Endometrium (tissue), 2 donors: Measurements from ENCODE around the gene RPS19BP1.

Experiments used
- FAIRE-seq: peaks from 2 replicates; lab custom pipeline; 2012; peaks lifted over from hg19 to GRCh38; lab: Jason Lieb, UNC
- donor health status: control.
- donor health status: control.

The RPS19BP1 gene, protein sequence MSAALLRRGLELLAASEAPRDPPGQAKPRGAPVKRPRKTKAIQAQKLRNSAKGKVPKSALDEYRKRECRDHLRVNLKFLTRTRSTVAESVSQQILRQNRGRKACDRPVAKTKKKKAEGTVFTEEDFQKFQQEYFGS

DNA sequence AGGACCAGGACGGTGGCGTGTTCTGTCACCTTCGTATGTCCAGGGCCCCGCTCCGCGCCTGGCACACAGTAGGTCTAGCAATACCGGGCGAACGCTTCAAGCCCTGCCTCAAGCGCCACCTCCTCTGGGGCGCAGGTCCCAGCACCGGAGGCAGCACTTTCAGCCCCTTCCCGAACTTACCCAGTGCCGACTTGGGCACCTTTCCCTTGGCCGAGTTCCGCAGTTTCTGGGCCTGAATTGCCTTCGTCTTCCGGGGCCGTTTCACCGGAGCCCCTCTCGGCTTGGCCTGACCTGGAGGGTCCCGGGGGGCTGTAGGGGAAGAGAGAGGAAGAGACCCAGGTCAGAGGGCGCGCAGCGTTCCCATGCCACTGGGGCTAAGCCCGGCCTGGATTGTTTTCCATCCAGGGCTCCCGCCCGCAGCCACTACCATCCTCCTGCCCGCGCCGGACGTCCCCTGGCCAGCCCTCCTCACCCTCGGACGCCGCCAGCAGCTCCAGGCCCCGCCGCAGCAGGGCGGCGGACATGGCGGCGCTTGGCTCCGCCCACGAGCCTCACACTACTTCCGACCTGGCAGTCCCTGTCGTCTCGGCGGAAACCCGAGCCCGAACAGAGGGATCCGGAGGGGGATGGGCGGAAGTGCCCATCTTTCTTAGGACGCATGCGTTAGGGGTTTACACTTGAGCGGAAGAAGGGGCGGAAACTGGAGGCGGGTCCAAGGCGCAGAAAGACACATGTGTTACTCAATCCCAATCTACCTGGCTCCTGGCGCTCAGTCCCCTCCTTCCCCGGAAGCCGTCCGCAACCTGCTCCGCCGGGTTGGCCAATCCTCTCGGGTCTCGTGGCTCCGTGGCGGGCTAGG, at the start of gene RPS19BP1:
Gene RPS19BP1 (minus strand): TSS at position 534 of the 859 bp plus-strand sequence. CDS start 10 bp downstream, at position 524.
- FAIRE-seq = peak; percentile 99

GRCh38 chr22:39581303-39581702, 48.8 kb upstream of the RPS19BP1 start:
- FAIRE-seq = no peak

DNA sequence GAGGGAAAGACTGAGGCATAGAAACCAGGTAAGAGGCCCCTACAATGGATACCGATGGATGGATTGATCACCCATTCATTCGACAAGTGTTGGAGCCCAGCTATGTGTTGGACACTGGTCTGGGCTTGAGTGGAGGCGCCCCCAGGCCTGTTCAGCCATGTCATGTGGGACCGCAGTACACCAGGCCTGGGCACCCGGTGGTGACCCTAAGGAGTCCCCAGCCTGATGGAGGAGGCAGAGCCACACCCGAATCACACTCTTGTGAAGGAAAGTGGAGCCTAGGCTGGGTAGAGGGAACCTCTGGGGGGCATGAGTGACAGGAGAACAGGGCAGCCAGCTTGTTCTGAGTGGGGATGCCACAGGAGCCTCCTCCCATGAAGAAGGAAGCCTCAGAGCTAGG, 48.2 kb upstream of the RPS19BP1 start:
- FAIRE-seq = no peak

- no peak for FAIRE-seq
These were observed 47.5 kb upstream of the RPS19BP1 start for GRCh38 chr22:39580006-39580441.

DNA sequence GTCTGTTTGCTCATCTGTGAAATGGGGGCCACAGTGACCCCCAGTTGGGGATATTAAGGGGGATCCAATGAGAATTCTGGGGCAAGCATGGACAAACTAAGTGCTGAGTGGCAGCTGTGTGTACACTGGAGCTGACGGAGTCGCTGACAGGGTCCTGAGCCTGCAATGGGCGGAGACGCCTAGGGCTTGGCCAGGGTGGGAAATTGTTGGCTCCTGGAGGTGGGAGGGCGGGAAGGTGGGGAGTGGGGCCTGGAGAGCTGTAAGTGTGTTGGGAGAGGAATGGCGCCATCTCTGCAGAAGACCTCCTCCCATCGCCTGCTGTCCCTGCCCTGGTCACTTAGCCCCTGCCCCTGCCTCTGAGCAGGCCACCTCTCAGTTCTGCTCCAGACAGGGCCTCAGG, 45.4 kb upstream of the RPS19BP1 start:
- no peak for FAIRE-seq

DNA sequence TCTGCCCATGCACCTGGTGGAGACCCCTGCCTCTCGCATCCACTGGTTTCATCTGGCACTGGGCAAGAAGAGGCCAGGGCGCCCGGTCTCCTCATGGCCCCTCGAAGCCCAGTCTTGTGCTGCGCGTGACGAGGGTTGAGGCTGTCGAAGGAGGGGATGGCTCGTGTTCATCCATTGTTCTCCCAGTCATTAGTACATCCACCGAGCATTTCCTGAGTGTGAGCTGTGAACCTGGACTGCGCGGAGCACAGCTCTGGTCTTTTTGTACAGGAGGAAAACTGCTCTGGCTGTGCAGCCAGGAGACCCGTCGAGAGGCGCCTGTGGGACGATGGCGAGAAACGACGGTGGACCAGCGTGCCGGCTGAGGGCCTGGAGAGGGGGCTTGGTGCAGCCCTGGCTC, 44.8 kb upstream of the RPS19BP1 start:
- FAIRE-seq = no peak

DNA sequence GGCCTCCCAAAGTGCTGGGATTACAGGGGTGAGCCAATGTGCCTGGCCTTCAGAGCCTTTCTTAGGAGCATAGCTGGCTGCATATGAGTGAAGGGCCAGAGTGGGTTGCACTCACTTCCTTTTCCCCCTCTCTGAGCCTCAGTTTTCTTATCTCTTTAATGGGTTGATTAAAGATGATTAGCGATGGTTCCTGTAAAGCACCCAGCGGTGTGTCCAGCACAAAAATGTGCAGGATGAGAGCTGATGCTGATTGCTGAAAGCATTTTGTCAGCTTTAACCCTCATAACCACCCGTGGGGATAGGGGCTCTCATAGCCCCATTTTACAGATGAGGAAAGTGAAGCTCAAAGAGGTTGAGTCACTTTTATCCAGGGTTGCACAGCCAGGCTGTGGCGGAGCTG, 43.5 kb upstream of the RPS19BP1 start:
- no peak for FAIRE-seq

DNA sequence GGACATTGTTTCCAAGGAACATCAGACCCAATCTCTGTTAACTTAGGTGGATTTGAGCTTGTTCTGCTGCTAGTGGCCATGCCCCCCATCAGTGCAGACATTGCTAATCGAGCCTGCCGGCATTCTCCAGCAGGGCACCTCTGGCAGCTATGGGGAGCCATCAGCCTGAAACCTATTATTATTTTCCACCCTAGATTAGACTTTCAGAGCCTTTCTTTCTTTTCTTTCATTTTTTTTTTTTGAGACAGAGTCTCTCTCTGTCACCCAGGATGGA, 42.9 kb upstream of the RPS19BP1 start:
- FAIRE-seq = no peak

DNA sequence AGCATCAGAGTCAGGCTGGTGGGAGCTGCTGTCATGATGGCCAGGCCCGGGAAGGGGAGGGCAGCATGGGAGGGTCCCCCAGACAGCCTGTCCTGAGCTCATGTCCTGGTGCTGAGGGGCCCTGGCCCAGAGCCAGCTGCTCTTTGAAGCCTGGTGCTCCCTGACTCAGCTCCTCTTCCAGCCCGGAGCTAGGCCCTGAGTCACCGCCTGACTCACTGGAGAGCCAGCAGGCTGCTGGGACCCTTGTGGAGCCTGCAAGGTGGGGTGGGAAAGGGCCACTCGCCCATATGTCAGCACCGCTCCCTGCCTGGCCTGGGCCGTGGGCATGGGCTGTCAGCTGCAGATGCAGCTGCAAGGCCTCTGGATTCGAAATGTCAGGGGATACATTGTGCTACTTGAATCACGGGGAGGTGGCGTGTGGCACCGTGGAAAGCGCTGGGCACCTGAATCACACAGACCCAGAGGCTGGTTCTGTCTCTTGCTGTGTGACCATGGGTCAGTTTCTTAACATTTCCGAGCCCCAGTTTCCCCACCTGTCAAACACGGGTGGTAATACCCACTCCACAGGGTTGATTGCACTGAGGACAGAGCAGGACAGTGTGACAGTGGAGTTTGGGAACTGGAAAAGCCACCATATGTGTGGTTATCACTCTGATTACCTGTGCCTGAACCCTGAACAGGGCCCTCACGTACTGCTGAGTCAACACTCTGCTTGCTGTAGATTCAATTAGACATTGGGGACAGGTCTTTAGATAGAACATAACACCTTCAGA, 42.4 kb upstream of the RPS19BP1 start:
- FAIRE-seq = no peak

DNA sequence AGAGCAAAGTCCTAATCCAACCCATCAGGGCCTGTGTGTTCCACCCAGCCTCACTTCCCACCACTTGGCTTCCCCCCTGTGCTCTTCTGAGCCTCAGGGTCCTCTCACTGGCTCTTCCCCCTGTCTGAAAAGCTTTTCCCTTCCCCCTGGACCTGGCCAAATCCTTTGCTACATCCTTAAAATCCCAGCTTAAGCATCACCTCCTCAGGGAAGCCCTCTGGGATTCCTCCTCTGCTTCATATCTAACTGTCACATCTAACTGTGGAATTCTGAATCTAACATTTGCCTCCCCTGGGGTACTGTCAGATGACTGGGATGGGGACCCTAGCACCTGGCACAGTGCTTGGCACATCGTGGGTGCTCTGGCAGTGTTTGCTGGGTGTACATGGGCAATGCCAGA, 39.0 kb upstream of the RPS19BP1 start:
- no peak for FAIRE-seq

DNA sequence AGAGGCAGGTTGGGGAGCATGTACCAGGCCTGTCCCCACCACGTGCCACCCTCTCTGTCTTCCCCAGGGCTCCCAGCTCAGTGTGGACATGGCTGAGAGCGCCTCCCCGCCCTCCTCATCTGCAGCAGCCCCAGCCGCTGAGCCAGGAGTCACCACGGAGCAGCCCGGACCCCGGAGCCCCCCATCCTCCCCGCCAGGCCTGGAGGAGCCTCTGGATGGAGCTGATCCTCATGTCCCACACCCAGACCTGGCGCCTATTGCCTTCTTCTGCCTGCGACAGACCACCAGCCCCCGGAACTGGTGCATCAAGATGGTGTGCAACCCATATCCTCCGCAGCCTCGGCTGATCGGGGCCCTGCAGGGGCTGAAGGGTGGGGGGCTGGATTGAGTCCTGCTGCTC, 38.1 kb upstream of the RPS19BP1 start, which contains the start of gene CACNA1I:
Gene CACNA1I (plus strand): TSS at position 89 of the 400 bp plus-strand sequence. CDS start 0 bp downstream, at position 89.
- no peak for FAIRE-seq

GRCh38 chr22:39570226-39570625, 37.7 kb upstream of the RPS19BP1 start:
- no peak for FAIRE-seq

GRCh38 chr22:39569066-39569465, 36.5 kb upstream of the RPS19BP1 start:
- no peak for FAIRE-seq

GRCh38 chr22:39568278-39568981, 35.9 kb upstream of the RPS19BP1 start:
- FAIRE-seq = no peak

GRCh38 chr22:39567135-39567946, 34.8 kb upstream of the RPS19BP1 start:
- FAIRE-seq = no peak

DNA sequence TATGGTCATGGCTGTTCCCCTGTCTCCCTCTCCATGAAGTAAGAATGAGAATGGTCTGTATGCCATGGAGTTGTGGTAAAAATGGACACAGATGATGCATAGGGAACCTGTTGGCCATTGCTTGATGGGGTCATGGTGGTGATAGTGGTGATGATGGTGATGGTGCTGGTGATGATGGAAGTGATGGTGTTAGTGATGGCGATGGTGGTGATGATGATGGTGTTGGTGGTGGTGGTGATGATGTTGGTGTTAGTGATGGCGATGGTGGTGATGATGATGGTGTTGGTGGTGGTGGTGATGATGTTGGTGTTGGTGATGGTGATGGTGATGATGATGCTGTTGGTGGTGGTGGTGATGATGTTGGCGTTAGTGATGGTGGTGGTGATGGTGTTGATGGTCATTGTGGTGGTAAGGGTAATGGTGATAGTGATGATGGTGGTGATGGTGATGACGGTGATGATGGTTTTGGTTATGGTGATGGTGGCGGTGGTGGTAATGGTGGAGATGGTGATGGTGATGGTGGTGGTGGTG, 32.9 kb upstream of the RPS19BP1 start:
- no peak for FAIRE-seq

GRCh38 chr22:39563571-39564428, 31.3 kb upstream of the RPS19BP1 start:
- FAIRE-seq = no peak

- FAIRE-seq = no peak
These were observed 30.4 kb upstream of the RPS19BP1 start for GRCh38 chr22:39562839-39563489.

- no peak for FAIRE-seq
These were observed 27.6 kb upstream of the RPS19BP1 start for GRCh38 chr22:39560127-39560526.
